ENCODE data around the gene MCL1. TPM values are rescaled to one million over a fixed set of nuclear protein-coding genes. Genes with fewer than 3 reads are reported as not detected.

Gene MCL1
- total RNA-seq, 1 donor from 2014 or later, result 144 TPM

- TF ChIP-seq CTCF (conservative IDR thresholded peaks at IDR 0.05; ENCODE audit: low read depth, low read length), result no peak
- H3K4me3 ChIP-seq (ENCODE audit: low read depth, low read length), result no peak overlapping the region
- DNase-seq (ENCODE audit: low read depth), result no peak
These were observed 35.8 kb downstream of the MCL1 start for GRCh38 chr1:150543500-150544143.

- H3K4me3 ChIP-seq (ENCODE audit: low read depth, low read length), result no peak overlapping the region
- no peak for DNase-seq (ENCODE audit: low read depth)
- TF ChIP-seq CTCF (conservative IDR thresholded peaks at IDR 0.05; ENCODE audit: low read depth, low read length), result peak; percentile 25
These were observed 41.4 kb downstream of the MCL1 start for GRCh38 chr1:150537732-150538684.

- TF ChIP-seq CTCF (conservative IDR thresholded peaks at IDR 0.05; ENCODE audit: low read depth, low read length), result no peak
- no peak for DNase-seq (ENCODE audit: low read depth)
- no peak overlapping the region for H3K4me3 ChIP-seq (ENCODE audit: low read depth, low read length)
These were observed 42.3 kb downstream of the MCL1 start for GRCh38 chr1:150536836-150537731.

GRCh38 chr1:150535511-150536287 is 43.7 kb downstream of the MCL1 start:
- DNase-seq (ENCODE audit: low read depth), result no peak
- TF ChIP-seq CTCF (conservative IDR thresholded peaks at IDR 0.05; ENCODE audit: low read depth, low read length), result no peak
- H3K4me3 ChIP-seq (ENCODE audit: low read depth, low read length), result no peak overlapping the region

- DNase-seq (ENCODE audit: low read depth), result no peak
- no peak for TF ChIP-seq CTCF (conservative IDR thresholded peaks at IDR 0.05; ENCODE audit: low read depth, low read length)
- no peak overlapping the region for H3K4me3 ChIP-seq (ENCODE audit: low read depth, low read length)
These were observed 45.4 kb downstream of the MCL1 start for GRCh38 chr1:150534002-150534401.

GRCh38 chr1:150532860-150533259 is 46.5 kb downstream of the MCL1 start:
- no peak for DNase-seq (ENCODE audit: low read depth)
- TF ChIP-seq CTCF (conservative IDR thresholded peaks at IDR 0.05; ENCODE audit: low read depth, low read length), result no peak
- H3K4me3 ChIP-seq (ENCODE audit: low read depth, low read length), result no peak overlapping the region
